CD14-positive monocyte (primary cell): ENCODE data around the gene SLC35A2. TPM values are rescaled to one million over a fixed set of nuclear protein-coding genes. Genes with fewer than 3 reads are reported as not detected.

Source experiments
- DNase-seq, 3 donors: peaks; one replicate each; pipeline ENCODE4 v3.0.0-alpha.2; 2011 to 2022
- H2AFZ ChIP-seq: 2 replicates; pipeline ENCODE4 v1.6.0; 2012; ENCODE audit warnings: mild to moderate bottlenecking, low read depth, low read length, inconsistent platforms; ENCODE audit not compliant: insufficient read depth, poor library complexity, severe bottlenecking
- H3K27ac ChIP-seq, 2 donors: 1 replicate in 1 of 2; 2 replicates in 1 of 2; pipeline ENCODE4 v1.5.1; 2012 to 2013; ENCODE audit warnings: low read length in 2 of 2, control low read depth in 1 of 2, inconsistent platforms in 1 of 2, low read depth in 1 of 2, mild to moderate bottlenecking in 1 of 2
- H3K27me3 ChIP-seq, 2 donors: one replicate each; pipeline versions ENCODE4 v1.6.0 to v1.6.1; 2011 to 2013; ENCODE audit warnings: low read length in 2 of 2; ENCODE audit not compliant: control insufficient read depth in 2 of 2, insufficient read depth in 2 of 2
- H3K36me3 ChIP-seq, 2 donors: replicated peaks in 1 of 2; 1 replicate in 1 of 2; 2 replicates in 1 of 2; pipeline versions ENCODE4 v1.5.1 to v1.6.1; 2012 to 2013; ENCODE audit warnings: low read length in 2 of 2, control low read depth in 1 of 2, inconsistent platforms in 1 of 2, mild to moderate bottlenecking in 1 of 2; ENCODE audit not compliant: insufficient read depth in 2 of 2, control insufficient read depth in 1 of 2
- H3K4me1 ChIP-seq, 2 donors: 1 replicate in 1 of 2; 2 replicates in 1 of 2; pipeline versions ENCODE4 v1.5.1 to v1.6.1; 2012 to 2013; ENCODE audit warnings: low read length in 2 of 2, control low read depth in 1 of 2, inconsistent platforms in 1 of 2, mild to moderate bottlenecking in 1 of 2, moderate library complexity in 1 of 2; ENCODE audit not compliant: insufficient read depth in 2 of 2, control insufficient read depth in 1 of 2
- H3K4me2 ChIP-seq: replicated peaks from 2 replicates; pipeline ENCODE3; 2012; ENCODE audit warnings: low read length, moderate library complexity, mild to moderate bottlenecking; ENCODE audit not compliant: poor library complexity, severe bottlenecking; ENCODE audit errors: extremely low read depth
- H3K4me3 ChIP-seq, 3 experiments: fragments of 200-600 bp in 1 of 3; sonication (generic) in 1 of 3; replicated peaks in 1 of 3; 1 replicate in 2 of 3; 2 replicates in 1 of 3; pipeline ENCODE4 v1.5.1; 2011 to 2013; ENCODE audit warnings: low read length in 3 of 3, mild to moderate bottlenecking in 3 of 3, control low read depth in 2 of 3, low read depth in 2 of 3, inconsistent platforms in 1 of 3, moderate library complexity in 1 of 3
- H3K79me2 ChIP-seq: 2 replicates; pipeline ENCODE4 v1.6.0; 2012; ENCODE audit warnings: mild to moderate bottlenecking, control low read depth, inconsistent platforms, low read length, moderate library complexity; ENCODE audit not compliant: insufficient read depth
- H3K9ac ChIP-seq: 2 replicates; pipeline ENCODE4 v1.6.0; 2017; ENCODE audit warnings: low read length, mild to moderate bottlenecking; ENCODE audit not compliant: insufficient read depth, poor library complexity, severe bottlenecking
- H3K9me3 ChIP-seq, 2 donors: replicated peaks in 1 of 2; 1 replicate in 1 of 2; 2 replicates in 1 of 2; pipeline versions ENCODE4 v1.5.1 to v1.6.1; 2012 to 2013; ENCODE audit warnings: low read length in 2 of 2, control low read depth in 1 of 2; ENCODE audit not compliant: control insufficient read depth in 1 of 2, insufficient read depth in 1 of 2
- H4K20me1 ChIP-seq: 2 replicates; pipeline ENCODE4 v1.6.0; 2012; ENCODE audit warnings: mild to moderate bottlenecking, low read length, control low read depth, moderate library complexity; ENCODE audit not compliant: insufficient read depth
- H3K27ac Mint-ChIP-seq, 7 donors: one replicate each; pipeline ENCODE4 v1.8.0; 2020; ENCODE audit warnings: mild to moderate bottlenecking in 7 of 7, mixed read lengths in 7 of 7, moderate library complexity in 6 of 7, inconsistent platforms in 2 of 7
- H3K27me3 Mint-ChIP-seq, 3 donors: one replicate each; pipeline ENCODE4 v1.8.0; 2021 to 2022; ENCODE audit warnings: low read depth in 3 of 3, mild to moderate bottlenecking in 3 of 3, mixed read lengths in 3 of 3, moderate library complexity in 3 of 3, inconsistent platforms in 1 of 3
- H3K36me3 Mint-ChIP-seq, 2 donors: one replicate each; pipeline ENCODE4 v1.8.0; 2020; ENCODE audit warnings: mixed read lengths in 2 of 2, inconsistent platforms in 1 of 2, mild to moderate bottlenecking in 1 of 2
- H3K4me1 Mint-ChIP-seq: one replicate; pipeline ENCODE4 v1.8.0; 2020; ENCODE audit warnings: mild to moderate bottlenecking, mixed read lengths
- H3K4me3 Mint-ChIP-seq, 2 donors: one replicate each; pipeline ENCODE4 v1.8.0; 2020; ENCODE audit warnings: mild to moderate bottlenecking in 2 of 2, mixed read lengths in 2 of 2, moderate library complexity in 1 of 2
- H3K9me3 Mint-ChIP-seq, 7 donors: one replicate each; pipeline ENCODE4 v1.8.0; 2020 to 2022; ENCODE audit warnings: mixed read lengths in 7 of 7, mild to moderate bottlenecking in 6 of 7, moderate library complexity in 6 of 7, inconsistent platforms in 2 of 7
- CTCF ChIP-seq: fragments of 200-600 bp; IDR thresholded peaks from one replicate; pipeline ENCODE4 v1.8.0; 2022; ENCODE audit warnings: antibody characterized with exemption, mild to moderate bottlenecking
- WGBS: methylation state at CpG from one replicate; pipeline ENCODE4 v1.1.5; 2013; ENCODE audit warnings: missing lambda C conversion rate; ENCODE audit not compliant: insufficient coverage; 5-methylcytosine and 5-hydroxymethylcytosine counted together
- intact Hi-C, 2 donors: fragments of 100-400 bp; cut with micrococcal nuclease; formaldehyde crosslinking; loops; one replicate each; pipeline versions ENCODE4 v1.15.0 to v1.15.1; 2023
- polyA plus RNA-seq, 3 donors: library from polyadenylated mRNA; depleted of rRNA in 1 of 3; unstranded in 2 of 3; stranded (reverse) in 1 of 3; fragments of 300-500 nt in 2 of 3; fragments of >200 nt in 1 of 3; fragmentation: Illumina TruSeq in 2 of 3; gene quantifications; 1 replicate in 2 of 3; 2 replicates in 1 of 3; pipeline ENCODE4 v1.2.3, GENCODE V29; 2012 to 2021

Gene SLC35A2
- polyA plus RNA-seq, 3 donors: 14.3 to 21.6 (median 18.4) TPM

- H3K27ac ChIP-seq: peak overlapping the region; percentile 97 to 100
- 0% methylated on average over 11 of the region's 21 CpGs for WGBS
- peak overlapping the region; percentile 75 for H3K4me2 ChIP-seq
- peaks cover 46% of the 10 kb centered on the region for H3K4me1 Mint-ChIP-seq
- peak overlapping the region; percentile 79 for H3K9ac ChIP-seq
- peaks cover 35% of the 10 kb centered on the region for H3K79me2 ChIP-seq
- H3K4me3 Mint-ChIP-seq: peak overlapping the region; percentile 81 to 83
- H3K4me3 ChIP-seq: peak overlapping the region; percentile 44 to 78 (median 48)
- peaks cover 10 to 16% of the 10 kb centered on the region in 2 donors for H3K36me3 ChIP-seq
- peak in 2 of 3 donors; percentile 25 to 36 for DNase-seq
- intact Hi-C loops: loop anchor here in 1 of 2 donors (5.0 kb wide), 2 partner anchors 41 to 84 kb away; partner anchors contain the start of genes PIM2 and TFE3
- H2AFZ ChIP-seq: peak overlapping the region; percentile 29
- TF ChIP-seq CTCF: no peak
- H3K9me3 Mint-ChIP-seq: peaks cover 0 to 19% (median 0%) of the 10 kb centered on the region in 7 donors
- peaks cover 29% of the 10 kb centered on the region for H4K20me1 ChIP-seq
- peaks cover 43 to 50% of the 10 kb centered on the region in 2 donors for H3K4me1 ChIP-seq
- H3K27ac Mint-ChIP-seq: peak overlapping the region; percentile 100
- H3K27me3 ChIP-seq: no peaks in the 10 kb centered on the region
- no peaks in the 10 kb centered on the region for H3K9me3 ChIP-seq
- peaks cover 0 to 10% (median 1%) of the 10 kb centered on the region in 3 donors for H3K27me3 Mint-ChIP-seq
- peaks cover 5 to 18% of the 10 kb centered on the region in 2 donors for H3K36me3 Mint-ChIP-seq
These were observed 47.2 kb upstream of the SLC35A2 start for GRCh38 chrX:48958635-48959094.

GRCh38 chrX:48957827-48958634 lies 46.6 kb upstream of the SLC35A2 start:
- Mint-ChIP-seq H3K27ac (peak overlapping the region; percentile 100), H3K27me3 (peaks cover 0 to 8% (median 1%) of the 10 kb centered on the region in 3 donors), H3K4me1 (peaks cover 52% of the 10 kb centered on the region), H3K9me3 (peaks cover 0 to 19% (median 0%) of the 10 kb centered on the region in 7 donors), H3K36me3 (peaks cover 5 to 21% of the 10 kb centered on the region in 2 donors), H3K4me3 (peak overlapping the region; percentile 83 to 96)
- peak overlapping the region; percentile 44 to 78 (median 48) for H3K4me3 ChIP-seq
- intact Hi-C loops: loop anchor here in 1 of 2 donors (5.0 kb wide), 2 partner anchors 41 to 84 kb away; partner anchors contain the start of genes PIM2 and TFE3
- H3K36me3 ChIP-seq: peaks cover 10 to 16% of the 10 kb centered on the region in 2 donors
- peak overlapping the region; percentile 29 for H2AFZ ChIP-seq
- peak; percentile 93 to 98 (median 96) for DNase-seq
- H3K9ac ChIP-seq: peak overlapping the region; percentile 79
- H3K79me2 ChIP-seq: peaks cover 42% of the 10 kb centered on the region
- H3K4me2 ChIP-seq: peak overlapping the region; percentile 75
- no peak for TF ChIP-seq CTCF
- under 1% methylated on average over 45 of the region's 66 CpGs for WGBS
- H3K4me1 ChIP-seq: peaks cover 49 to 56% of the 10 kb centered on the region in 2 donors
- no peaks in the 10 kb centered on the region for H3K9me3 ChIP-seq
- H4K20me1 ChIP-seq: peaks cover 35% of the 10 kb centered on the region
- no peaks in the 10 kb centered on the region for H3K27me3 ChIP-seq
- peak overlapping the region; percentile 97 to 100 for H3K27ac ChIP-seq
